IPS-NIHi11 (cell line): ENCODE data around the gene TBX1.
A peak's percentile ranks its signal among the peaks of the same experiment; 100 is the strongest.
"Not testable (repeated sequence)": the region's sequence is repeated elsewhere in the genome, so short reads cannot be mapped to it uniquely, and the experiment has no call there.

Experiments used
- DNase-seq: peaks from one replicate; pipeline ENCODE4 v3.0.0; 2012; ENCODE audit warnings: mixed read lengths, low spot score

The TBX1 gene

DNA sequence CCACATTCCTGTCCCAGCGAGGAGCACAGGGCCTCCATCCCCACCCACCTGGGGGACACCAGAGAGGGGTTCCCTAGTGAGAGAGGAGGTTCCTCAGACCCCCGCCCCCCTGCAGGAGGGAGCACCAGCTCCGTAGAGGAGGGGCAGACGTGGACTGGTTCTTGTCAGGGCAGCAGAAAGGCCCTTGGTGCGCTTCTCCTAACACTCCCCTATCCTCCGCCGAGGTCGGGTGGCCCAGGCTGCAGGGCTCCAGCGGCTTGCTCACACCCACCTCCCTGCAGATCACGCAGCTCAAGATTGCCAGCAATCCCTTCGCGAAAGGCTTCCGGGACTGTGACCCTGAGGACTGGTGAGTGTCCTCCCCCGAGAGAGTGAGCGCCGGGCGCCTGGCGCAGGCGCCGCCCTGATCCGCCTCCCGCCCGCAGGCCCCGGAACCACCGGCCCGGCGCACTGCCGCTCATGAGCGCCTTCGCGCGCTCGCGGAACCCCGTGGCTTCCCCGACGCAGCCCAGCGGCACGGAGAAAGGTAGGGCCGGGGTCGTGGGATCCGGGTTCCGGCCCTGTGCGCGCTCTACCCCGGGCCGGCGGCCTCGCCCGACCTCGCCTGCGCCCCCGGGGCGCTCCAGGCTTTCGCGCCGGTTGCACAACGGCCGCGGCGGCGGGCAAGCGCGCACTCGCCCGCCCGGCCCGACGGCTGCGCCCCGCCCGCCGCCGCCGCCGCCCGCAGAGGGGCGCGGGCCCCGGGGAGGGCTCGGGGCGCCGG lies 5.1 kb downstream of the TBX1 start:
- DNase-seq = no peak

DNA sequence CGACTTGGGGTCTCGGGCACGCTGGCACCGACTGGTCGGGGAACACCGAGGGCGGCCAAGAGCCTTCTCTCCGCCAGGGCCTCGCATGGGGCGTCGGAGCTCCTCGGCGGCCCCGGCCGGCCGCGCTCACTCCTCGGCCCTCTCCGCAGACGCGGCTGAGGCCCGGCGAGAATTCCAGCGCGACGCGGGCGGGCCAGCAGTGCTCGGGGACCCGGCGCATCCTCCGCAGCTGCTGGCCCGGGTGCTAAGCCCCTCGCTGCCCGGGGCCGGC lies 5.6 kb downstream of the TBX1 start:
- DNase-seq = no peak

DNA sequence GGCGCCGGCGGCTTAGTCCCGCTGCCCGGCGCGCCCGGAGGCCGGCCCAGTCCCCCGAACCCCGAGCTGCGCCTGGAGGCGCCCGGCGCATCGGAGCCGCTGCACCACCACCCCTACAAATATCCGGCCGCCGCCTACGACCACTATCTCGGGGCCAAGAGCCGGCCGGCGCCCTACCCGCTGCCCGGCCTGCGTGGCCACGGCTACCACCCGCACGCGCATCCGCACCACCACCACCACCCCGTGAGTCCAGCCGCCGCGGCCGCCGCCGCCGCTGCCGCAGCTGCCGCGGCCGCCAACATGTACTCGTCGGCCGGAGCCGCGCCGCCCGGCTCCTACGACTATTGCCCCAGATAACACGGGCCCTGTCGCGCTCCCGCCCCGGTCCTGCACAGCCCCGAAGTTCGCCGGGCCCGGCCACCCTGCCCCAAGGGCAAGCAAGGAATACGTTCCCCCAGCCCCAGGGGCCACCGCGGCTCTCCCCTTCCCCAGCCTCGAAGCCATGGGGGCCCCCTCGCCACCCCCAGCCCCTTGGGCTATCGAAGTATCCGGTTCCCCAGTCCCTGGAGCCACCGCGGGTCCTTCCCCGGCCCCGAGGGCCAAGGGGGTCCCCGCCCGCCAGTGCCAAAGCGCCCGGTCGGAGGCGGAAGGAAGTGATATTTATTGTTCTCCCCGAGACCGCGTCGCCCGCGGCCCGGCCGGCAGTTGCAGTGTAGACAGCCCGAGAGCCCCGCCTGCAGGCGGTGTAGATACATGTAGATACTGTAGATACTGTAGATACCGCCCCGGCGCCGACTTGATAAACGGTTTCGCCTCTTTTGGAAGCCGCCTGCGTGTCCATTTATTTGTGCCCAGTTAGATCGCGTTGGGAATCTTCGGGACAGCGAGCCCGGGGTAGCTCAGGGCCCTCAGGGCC lies 6.2 kb downstream of the TBX1 start:
- no peak for DNase-seq

DNA sequence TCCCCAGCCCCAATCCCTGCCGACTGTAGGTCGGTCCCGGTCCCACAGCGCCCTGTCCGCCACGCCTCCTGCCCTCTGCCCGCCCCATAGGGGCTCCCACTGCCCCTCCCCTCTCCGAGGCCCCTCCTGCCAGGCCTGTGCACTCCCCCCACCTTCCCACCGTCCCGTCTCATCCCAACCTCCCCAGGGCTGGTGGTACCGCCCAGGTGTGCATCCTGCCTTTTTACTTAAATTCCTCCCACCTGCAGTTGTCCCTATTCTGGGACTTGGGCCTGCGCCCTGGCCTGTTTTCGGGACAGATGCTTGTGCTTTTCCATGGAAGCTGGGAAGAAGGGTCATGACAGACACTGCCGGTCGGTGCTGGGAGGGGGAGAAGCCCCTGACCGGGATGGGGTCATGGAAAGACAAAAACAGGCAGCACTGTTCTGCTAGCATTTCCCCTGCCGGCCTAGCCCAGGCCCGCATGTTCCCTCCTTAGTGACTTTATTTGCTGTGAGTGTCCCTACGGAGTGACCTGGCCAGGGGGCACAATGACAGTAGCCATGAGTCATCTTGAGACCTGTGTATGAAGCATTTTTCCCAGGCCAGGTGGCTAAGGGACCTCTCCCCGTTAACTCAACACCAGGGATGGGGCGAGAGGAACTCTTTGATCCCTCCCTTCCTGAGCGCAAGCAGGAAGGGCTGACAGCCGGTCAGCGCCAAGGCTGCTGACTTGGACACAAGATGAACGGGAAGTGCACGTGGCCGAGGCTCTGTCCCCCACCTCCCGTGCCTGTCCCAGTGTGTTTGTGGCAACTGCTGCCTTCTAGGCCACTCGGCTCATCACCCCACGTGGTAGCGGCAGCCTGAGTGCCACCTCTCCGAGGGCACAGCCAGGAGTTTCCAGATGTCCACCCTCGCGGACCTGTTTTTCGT lies 7.1 kb downstream of the TBX1 start:
- peak; percentile 66 for DNase-seq

DNA sequence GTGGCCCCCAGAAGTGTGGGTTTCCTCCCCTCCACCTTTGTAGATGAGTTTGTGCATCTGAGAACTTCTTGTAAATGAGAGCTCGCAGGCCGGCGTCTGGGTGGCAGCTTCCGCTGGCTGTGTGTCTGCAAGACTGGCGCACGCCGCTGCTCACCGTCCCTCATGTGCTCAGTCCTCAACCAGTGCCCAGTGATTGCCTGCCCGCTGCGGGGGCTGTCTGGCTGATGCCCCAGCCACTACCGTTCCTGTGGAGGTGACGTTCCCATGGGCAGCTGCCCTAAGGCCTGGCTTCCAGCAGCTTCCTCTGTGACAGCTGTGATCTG lies 8.8 kb downstream of the TBX1 start:
- DNase-seq = no peak

DNA sequence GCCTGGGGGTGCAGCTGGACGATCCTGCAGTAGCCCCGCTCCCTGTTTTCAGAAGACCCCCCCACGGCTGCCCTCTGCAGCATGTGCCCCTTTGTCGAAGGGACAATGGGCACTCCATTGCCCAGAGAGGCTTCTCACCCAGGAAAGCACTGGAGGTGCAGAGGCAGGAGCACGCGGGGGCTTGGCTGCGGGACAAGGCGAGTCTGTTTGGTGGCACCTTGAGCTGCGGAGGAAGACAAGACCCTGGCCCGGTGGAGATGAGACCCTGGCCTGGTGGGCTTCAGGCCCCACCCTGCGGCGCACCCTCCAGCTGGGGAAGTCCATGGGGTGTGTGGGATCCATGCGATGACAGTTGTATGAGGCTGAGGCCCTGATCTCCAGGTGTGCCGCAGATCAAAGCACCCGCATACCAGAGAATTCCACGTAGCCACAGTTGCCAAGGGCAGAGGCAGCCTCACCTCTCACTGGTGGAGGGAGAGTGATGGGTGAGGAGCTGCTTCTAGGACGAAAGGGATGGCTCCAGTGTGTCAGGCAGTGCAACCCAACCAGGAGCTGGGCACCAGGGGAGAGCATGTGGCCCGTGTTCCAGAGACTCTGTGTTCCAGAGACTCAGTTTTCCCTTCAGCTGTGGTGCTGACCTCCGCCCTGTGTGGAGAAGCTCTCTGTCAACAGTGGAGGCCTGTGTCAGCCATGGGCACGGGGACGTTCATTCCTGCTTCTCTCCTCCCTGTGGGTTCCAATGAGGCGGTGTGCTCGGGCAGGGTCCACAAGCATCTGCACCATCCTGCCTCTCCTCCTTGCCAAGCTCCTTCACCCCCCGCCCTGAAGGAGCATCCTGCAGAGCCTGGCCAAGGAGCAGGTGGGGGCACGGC lies 10.0 kb downstream of the TBX1 start:
- DNase-seq = no peak

DNA sequence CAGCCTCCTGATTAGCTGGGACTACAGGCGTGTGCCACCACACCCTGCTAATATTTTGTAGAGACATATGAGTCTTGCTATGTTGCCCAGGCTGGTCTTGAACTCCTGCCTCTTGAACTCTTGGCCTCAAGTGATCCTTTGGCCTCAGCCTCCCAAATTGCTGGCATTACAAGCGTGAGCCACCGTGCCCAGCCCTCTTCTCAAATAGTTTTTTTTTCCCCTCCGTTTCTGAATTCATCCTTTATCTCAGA lies 11.8 kb downstream of the TBX1 start:
- DNase-seq = no peak

DNA sequence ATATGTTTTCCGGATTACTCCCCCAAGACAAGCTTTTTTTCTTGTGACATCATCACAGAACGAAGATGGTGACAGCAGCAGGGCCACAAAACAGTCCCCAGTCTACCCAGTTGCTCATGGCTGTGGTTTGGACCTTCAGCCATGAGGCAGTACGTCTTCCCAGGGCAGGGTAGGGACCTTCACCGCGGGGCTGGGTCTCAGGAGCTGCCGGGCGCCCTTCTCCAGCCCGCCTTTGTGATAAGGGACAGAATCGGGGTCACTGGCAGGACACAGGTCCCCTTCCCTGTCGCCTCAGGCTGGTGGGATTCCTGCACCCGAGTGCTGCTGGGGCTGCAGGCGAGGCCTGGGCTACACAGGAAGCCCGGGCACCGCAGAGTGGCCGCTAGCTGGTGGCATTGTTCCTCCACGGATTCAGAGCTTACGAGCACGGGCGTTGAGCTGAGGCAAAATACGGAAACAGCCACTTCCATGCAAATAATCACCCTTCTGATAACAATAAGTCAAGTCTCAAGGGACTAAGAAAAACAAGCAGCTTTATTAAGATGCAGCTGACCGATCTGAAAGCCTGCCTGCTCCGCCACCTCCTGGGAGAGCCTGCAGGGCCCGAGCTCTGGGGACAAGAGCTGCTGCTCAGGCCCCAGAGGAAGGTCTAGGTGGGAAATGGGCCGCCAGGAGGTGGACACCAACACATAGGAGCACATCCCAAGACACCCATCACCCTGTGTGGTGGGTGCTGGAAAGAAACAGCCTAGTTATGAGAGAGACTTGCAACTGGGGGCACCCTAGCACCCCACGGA lies 12.3 kb downstream of the TBX1 start:
- no peak for DNase-seq

DNA sequence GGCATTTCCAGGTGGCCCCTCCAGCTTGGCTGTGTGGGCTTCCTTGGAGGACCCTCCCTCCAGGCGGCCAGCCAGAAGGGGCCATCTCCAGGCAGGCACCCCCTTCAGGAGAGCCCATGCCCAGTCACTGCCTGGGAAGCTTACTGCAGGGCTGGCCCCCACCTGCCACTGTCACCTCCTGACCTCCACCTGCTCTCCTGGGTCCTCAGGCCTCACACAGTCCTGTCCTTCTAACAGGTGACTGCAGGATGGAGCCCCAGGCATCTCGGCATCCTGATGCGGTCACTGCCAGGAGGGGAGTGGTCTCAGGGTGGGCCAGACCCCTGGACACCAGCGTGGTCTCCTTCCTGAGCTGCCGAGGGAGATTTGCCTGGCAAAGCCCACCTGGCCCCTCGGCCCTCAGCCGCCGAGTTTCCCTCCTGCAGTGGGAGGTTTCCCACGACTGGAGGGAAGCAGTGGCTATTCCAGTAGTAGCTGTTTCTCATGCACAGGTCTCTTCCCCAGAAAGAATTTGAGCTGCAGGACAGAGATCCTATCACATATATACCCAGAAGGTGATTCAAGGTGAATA lies 13.0 kb downstream of the TBX1 start:
- no peak for DNase-seq

DNA sequence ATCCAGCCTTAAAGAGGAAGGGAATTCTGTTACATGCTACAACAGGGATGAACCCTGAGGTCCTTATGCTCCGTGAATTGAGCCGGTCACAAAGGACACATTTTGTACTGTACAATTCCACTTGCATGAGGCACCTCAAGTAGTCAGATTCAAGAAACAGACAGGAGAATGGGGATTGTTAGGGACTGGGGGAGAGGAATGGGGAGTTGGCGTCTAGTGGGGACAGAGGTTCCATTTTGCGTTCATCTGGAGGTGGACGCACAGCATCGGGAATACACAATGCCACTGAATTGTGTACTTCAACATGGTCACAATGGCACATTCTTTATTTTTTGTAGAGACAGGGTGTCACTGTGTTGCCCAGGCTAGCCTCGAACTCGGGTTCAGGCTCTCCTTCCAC lies 14.1 kb downstream of the TBX1 start:
- DNase-seq = no peak

DNA sequence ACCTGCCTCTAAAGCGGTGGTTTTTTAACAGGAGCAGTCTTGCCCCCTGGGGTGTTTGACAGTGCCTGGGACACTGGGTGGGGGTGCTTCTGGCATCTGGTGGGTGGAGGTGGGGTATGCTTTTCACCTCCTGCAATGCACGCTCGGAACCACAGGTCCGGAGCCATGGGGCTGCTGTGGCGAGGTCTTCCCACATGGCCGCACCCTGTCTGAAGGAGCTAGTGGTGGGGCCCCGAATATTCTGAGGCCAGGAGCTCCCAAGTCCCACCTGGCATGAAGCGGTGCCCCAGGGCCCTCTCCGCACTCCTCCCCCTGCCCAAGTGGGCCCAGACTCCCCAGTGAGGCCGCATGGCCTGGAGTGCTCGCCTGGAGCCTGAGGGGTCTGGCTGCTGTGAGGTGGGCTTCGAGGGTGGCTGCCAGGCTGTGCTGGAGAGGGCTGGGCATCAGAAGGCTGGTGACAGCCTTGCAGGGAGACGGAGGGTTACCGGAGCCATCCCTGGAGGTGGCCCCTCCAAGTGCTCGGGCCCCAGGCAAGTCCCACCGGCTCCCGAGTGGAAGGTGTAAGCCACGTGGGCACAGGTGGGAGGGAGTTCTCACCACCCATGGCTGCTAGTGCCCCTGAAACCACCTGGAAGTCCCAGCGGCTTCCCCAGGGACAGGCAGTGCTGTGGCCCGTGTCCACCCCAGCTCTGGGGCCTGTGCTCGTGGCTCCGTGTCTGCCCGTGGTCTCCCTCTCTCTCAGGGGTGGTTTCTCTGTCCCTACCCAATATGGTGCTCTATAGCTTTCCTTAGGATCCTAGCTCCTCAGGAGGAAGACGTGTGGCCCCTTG lies 15.1 kb downstream of the TBX1 start:
- no peak for DNase-seq

DNA sequence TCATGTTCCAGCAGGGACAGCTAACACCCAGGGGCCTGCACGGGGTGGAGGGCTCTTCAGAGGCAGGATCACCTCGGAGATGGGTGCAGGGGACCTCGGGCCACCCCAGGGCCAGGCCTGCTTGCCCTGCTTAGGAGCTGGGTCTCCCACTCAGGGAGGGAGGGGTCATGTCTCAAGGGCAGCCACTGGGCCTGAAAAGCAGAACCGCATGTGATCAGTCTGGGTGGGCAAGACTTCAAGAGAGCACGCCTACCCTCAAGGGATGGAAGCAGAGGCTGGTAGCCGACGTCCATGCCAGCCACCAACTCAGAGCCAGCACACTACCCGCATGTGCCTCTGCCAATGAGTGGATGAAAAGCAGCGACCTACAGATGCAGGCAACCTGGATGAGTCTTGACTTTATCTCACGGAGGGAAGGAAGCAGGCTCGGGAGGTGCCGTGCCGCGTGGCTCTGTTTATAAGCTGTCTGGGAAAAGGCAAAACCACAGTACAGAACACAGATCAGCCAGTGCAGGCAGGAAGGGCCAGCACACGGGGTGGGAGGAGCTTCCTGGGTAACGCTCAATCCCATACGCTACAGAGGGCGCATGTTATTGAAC lies 16.0 kb downstream of the TBX1 start:
- DNase-seq = no peak

DNA sequence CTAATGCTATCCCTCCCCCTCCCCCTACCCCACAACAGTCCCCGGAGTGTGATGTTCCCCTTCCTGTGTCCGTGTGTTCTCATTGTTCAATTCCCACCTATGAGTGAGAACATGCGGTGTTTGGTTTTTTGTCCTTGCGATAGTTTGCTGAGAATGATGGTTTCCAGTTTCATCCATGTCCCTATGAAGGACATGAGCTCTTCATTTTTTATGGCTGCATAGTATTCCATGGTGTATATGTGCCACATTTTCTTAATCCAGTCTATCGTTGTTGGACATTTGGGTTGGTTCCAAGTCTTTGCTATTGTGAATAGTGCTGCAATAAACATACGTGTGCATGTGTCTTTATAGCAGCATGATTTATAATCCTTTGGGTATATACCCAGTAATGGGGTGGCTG lies 16.6 kb downstream of the TBX1 start:
- not testable (repeated sequence) for DNase-seq

DNA sequence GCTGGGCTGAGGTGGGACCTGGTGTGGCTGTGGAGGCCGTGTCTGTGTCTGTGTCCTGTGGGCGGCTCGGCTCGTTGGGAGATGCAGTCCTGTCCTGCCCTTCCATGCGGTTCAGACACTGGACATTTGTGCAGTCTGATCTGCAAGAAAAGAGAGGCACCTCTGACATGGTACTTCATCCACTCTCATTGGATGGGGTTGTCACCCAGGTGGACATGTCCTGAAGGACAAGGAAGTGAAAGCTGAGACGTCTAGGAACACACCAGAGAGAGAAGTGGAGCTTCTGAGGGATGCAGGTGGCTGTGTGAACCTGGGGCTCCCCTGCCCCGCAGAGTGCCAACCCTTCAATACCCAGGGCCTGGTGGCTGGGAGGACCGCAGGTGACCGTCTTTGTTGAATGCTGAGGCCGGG lies 18.4 kb downstream of the TBX1 start:
- no peak for DNase-seq

DNA sequence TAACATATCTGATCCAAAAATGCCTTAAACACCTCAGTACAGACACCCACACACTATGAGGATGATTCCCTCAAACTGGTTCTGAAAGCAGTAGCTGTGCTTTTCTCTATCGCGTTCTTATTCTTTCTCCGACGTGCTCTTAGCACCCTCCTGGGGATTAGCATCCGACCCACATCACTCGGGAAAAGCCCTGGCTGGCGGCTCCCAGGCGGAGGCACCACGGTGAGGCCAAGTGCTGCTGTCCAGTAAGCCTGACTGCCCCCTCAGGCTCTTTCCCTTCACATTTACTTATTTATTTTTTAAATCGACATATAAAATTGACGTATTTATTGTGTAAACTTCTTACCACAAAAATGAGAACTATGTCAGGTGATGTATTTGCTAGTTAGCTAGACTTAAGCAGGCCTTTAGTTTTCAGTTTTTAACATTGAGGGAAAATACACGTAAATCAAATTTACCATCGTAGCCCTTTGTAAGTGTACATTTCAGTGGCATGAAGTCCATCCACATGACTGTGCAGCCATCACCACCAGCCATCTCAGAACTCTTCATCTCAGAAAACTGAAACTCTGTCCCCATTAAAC lies 19.2 kb downstream of the TBX1 start:
- DNase-seq = no peak

DNA sequence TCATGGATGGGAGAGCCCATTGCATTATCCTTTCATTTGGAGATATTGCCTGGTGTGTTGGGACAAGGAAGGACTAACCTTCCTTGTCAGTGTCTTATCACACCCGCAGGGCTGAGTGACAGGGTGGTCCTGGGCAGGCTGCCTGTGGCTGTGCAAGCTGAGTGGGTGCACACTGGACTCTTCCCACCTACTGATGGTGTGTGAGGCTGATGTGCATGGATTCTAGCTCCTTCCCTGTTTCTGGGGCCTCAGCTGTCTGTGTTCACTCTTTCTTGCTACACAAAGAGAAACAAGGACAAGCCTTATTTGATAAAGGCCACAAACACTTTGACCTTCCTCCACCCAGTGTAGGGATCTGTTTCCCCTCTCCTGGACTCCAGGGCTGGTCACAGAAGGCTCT lies 22.0 kb downstream of the TBX1 start:
- no peak for DNase-seq

DNA sequence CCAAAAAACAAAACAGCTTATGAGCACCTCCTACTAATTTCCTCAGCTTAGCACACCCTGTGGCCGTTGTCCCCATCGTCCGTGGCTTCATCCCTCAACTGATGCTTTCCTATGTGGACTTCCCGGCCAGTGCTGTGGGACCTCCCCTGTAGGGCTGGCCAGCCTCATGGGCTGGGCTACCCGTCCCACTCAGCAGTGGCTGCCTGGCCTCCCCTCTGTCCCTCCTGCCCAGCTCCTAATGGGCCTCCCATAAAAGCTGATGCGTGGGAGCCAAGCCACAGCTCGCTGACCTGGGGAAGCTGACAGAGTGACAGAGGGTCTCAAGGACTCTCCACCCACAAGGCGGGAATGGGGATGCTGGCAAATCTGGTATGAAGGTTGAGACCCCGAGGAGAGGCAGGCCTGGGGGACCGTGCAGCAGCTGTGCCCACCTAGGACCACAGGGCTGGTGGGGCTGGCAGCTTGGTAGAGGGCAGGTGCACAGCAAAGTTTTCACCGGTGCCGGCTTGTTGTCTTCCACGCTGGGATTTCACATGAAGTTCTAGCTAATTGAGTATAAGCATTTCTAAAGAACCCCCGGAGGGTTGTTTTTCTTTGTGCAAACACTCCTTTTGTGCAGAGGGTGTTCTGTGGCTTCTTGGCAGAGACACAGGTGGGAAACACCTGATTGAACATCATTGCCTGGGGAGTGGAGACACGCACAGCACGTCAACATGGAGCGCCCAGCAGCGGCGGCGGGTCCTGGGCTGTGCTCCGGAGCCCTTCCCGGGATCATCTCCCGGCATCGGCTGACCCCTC lies 23.2 kb downstream of the TBX1 start:
- DNase-seq = no peak
